MG63 (cell line): ENCODE results near the gene LELP1. TPM values are rescaled to one million over a fixed set of nuclear protein-coding genes. Genes with fewer than 3 reads are reported as not detected.
"Not testable (repeated sequence)": the region's sequence is repeated elsewhere in the genome, so short reads cannot be mapped to it uniquely, and the experiment has no call there.

Source experiments
- DNase-seq: peaks from one replicate; pipeline ENCODE4 v3.0.0-alpha.2; 2020
- H3K27me3 ChIP-seq: fragments of 250-450 bp; sonication (Bioruptor Pico); 2 replicates; pipeline ENCODE4 v1.5.1; 2020; ENCODE audit warnings: mild to moderate bottlenecking, moderate library complexity
- H3K36me3 ChIP-seq: fragments of 250-450 bp; sonication (Bioruptor Pico); 2 replicates; pipeline ENCODE4 v1.5.1; 2020; ENCODE audit warnings: mild to moderate bottlenecking, moderate library complexity
- H3K4me3 ChIP-seq: fragments of 250-450 bp; sonication (Bioruptor Pico); 2 replicates; pipeline ENCODE4 v1.5.1; 2020; ENCODE audit warnings: mild to moderate bottlenecking, moderate library complexity
- H3K9me3 ChIP-seq: fragments of 250-450 bp; sonication (Bioruptor Pico); 2 replicates; pipeline ENCODE4 v1.5.1; 2020; ENCODE audit warnings: mild to moderate bottlenecking, moderate library complexity
- total RNA-seq: library from RNA; depleted of rRNA; stranded (reverse); fragments of >200 nt; shearing (Covaris generic); gene quantifications from 2 replicates; pipeline ENCODE4 v1.2.3, GENCODE V29; 2014; ENCODE audit warnings: low replicate concordance

Gene LELP1
- total RNA-seq, 1 experiment from 2014 or later: not detected

DNA sequence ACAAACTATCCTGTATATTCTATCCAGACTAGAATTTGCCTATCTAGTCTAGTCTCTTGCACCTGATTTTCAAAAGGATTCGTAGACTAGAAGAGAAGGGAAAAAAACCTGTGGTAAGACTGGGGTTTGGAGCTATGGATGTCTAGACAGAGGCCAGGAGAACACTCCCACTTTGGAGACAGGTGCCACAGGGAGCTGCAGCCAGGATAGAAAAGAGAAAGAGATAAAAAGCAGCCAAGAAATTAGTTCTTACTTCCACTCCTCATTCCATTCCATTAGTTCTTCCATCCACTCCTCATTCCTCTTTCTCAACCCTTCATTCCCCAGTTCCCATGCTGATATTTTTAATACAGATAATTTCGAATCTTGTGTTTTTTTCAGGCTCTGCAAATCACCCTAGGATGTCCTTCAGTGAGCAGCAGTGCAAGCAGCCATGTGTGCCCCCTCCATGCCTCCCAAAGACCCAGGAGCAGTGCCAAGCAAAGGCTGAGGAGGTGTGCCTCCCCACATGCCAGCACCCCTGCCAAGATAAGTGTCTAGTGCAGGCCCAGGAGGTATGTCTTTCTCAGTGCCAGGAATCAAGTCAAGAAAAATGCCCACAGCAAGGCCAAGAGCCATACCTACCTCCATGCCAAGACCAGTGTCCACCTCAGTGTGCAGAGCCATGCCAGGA lies 14.7 kb downstream of the LELP1 start:
- DNase-seq: peak; percentile 25
- Histone ChIP-seq H3K36me3 (no peaks in the 10 kb centered on the region), H3K9me3 (no peaks in the 10 kb centered on the region), H3K27me3 (no peaks in the 10 kb centered on the region), H3K4me3 (no peak overlapping the region)

DNA sequence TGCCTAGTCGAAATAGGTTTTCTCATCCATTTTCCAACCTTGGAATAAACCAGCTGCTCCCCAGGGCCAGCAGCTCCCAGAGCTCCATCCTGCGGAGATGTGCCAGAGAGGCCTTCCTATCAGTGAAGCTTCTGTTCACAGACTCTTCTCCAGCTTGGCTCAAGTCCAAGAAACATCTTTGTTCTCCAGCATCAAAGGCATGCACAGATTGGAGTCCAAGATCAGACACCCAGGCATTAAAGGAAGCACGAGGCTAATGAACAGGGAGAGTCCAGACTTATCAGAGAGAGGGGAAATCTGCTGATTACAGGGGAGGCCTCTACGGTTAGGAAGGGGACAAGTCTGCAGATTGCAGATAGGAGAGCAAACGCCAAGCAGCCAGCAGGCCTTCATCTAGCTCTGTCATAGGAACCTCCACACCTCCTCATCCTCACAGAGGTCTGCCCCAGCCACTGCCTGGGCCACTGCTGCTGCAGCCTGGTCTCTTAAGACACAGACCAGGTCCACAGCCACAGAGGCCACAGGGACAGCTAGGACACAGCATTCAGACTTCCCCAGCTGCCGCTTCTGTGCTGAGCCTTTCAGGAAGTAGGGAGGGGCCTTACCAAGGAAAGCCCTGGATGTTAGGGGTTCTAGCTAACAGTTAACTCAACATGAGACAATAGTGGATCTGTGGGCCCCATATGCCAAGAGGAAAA lies 17.5 kb downstream of the LELP1 start:
- Histone ChIP-seq H3K9me3 (no peaks in the 10 kb centered on the region), H3K4me3 (no peak overlapping the region), H3K27me3 (no peaks in the 10 kb centered on the region), H3K36me3 (no peaks in the 10 kb centered on the region)
- DNase-seq: no peak

DNA sequence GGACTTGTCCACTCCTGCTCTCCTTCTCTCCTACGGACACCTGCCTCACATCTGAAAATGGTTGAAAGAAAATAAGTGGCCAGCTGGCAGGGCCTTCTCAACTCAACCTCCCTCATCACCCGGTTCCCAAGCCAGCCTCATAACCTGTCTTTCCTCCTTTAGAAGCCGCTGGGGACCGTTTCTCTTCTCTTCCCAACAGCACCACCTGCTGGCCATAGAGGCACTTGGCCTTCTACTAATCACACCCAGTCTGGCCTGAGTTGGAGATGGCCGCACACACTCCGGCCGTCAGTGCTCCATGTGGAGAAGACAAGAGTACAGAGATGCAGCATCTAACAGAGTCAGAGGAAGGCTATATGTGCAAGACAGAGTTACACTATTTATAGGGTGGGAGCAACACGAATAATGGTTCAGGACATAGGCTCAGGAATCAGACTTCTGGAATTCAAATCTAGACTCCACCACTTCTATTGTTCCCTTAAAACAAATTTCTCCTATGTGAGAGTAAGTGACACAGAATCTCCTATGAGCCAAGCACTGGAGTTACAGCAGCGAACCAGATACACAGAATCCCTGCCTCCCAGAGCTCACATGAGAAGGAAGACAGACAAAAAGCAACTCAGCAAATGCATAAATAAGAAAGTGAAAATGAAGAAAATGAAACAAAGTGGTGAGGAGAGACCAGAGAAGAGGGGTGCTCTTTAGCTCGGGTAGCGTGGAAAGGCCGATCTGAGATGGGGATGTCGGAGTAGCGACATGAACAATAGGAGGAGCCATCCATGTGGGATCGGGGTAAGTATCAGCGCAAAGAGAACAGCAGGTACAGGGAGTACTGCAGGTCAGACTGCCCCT lies 20.0 kb downstream of the LELP1 start:
- not testable (repeated sequence) for H3K36me3 ChIP-seq, H3K27me3 ChIP-seq, H3K4me3 ChIP-seq, H3K9me3 ChIP-seq
- DNase-seq: peak; percentile 56

GRCh38 chr1:153227810-153228209 lies 24.6 kb downstream of the LELP1 start:
- Histone ChIP-seq H3K4me3 (no peak overlapping the region), H3K36me3 (no peaks in the 10 kb centered on the region), H3K9me3 (no peaks in the 10 kb centered on the region), H3K27me3 (no peaks in the 10 kb centered on the region; the same call in none of the 2 replicates)
- DNase-seq: no peak

GRCh38 chr1:153228491-153228890 lies 25.3 kb downstream of the LELP1 start:
- H3K36me3 ChIP-seq: no peaks in the 10 kb centered on the region

GRCh38 chr1:153229076-153229829 lies 26.0 kb downstream of the LELP1 start:
- not testable (repeated sequence) for H3K27me3 ChIP-seq, H3K9me3 ChIP-seq, H3K4me3 ChIP-seq, H3K36me3 ChIP-seq
- peak; percentile 23 for DNase-seq

More at GRCh38 chr1:153228491-153228890, 25.3 kb downstream of the LELP1 start:
- no peak for DNase-seq
- Histone ChIP-seq H3K9me3 (no peaks in the 10 kb centered on the region), H3K27me3 (no peaks in the 10 kb centered on the region; the same call in none of the 2 replicates), H3K4me3 (no peak overlapping the region)

GRCh38 chr1:153231363-153231762 lies 28.1 kb downstream of the LELP1 start:
- no peak for DNase-seq
- no peaks in the 10 kb centered on the region for H3K36me3 ChIP-seq
- no peaks in the 10 kb centered on the region for H3K9me3 ChIP-seq
- H3K4me3 ChIP-seq: no peak overlapping the region
- peaks cover 5% of the 10 kb centered on the region for H3K27me3 ChIP-seq

- Histone ChIP-seq H3K4me3 (no peak overlapping the region), H3K27me3 (peaks cover 6% of the 10 kb centered on the region; the same call in 1 of the 2 replicates), H3K9me3 (no peaks in the 10 kb centered on the region), H3K36me3 (no peaks in the 10 kb centered on the region)
- no peak for DNase-seq
Measured at GRCh38 chr1:153231785-153232184, 28.6 kb downstream of the LELP1 start.

DNA sequence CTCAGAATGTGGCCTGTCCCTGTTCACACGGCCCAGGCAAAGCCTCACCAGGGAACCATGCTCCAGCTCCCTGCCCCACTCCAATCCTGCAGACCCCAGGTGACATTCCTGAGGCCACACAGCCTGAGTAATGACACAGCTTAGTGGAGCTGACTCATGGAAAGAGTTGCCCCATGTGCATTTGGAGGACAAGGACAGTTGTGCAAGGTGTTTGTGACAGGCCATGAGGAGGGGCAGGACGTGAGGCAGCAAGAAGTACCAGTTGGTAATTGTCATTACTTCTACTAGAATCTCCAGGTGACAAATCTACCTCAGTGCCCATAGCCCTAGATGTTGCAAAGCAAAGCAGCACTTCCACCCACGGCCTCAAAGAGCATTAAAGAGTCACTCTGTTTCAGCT lies 29.3 kb downstream of the LELP1 start:
- peaks cover 8% of the 10 kb centered on the region; the same call in 1 of the 2 replicates for H3K27me3 ChIP-seq
- no peak for DNase-seq
- no peaks in the 10 kb centered on the region for H3K9me3 ChIP-seq
- H3K36me3 ChIP-seq: no peaks in the 10 kb centered on the region
- no peak overlapping the region for H3K4me3 ChIP-seq

GRCh38 chr1:153233448-153233847 lies 30.2 kb downstream of the LELP1 start:
- Histone ChIP-seq H3K27me3 (peaks cover 8% of the 10 kb centered on the region; the same call in 1 of the 2 replicates), H3K4me3 (no peak overlapping the region), H3K36me3 (no peaks in the 10 kb centered on the region), H3K9me3 (no peaks in the 10 kb centered on the region)
- DNase-seq: no peak

DNA sequence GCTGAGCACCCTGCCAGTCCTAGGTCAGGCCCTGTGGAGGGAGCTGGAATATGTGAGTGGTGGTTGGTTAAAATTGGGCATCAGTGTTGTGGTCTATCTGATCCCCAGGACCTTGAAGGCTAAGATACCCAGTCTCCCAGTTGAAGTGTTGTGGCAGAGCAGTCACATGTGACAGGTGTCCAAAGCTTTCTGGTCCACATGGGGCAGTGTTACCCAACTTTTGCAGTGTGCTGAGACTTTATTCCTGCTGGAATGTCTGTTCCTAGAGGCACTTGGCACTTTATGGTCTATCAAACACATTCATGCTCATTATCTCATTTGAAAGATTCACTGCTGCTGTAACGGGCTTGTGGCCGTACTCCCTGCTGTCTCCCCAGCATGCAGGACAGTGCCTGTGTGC lies 35.3 kb downstream of the LELP1 start:
- no peak overlapping the region for H3K4me3 ChIP-seq
- peaks cover 8% of the 10 kb centered on the region; the same call in 1 of the 2 replicates for H3K27me3 ChIP-seq
- no peaks in the 10 kb centered on the region for H3K36me3 ChIP-seq
- DNase-seq: no peak
- no peaks in the 10 kb centered on the region for H3K9me3 ChIP-seq

GRCh38 chr1:153242160-153242559 lies 38.9 kb downstream of the LELP1 start:
- Histone ChIP-seq H3K4me3 (no peak overlapping the region), H3K9me3 (no peaks in the 10 kb centered on the region), H3K27me3 (no peaks in the 10 kb centered on the region; the same call in 1 of the 2 replicates), H3K36me3 (no peaks in the 10 kb centered on the region)
- DNase-seq: no peak

- no peak for DNase-seq
- Histone ChIP-seq H3K4me3 (no peak overlapping the region), H3K9me3 (no peaks in the 10 kb centered on the region), H3K27me3 (peaks cover 2% of the 10 kb centered on the region; the same call in 1 of the 2 replicates), H3K36me3 (no peaks in the 10 kb centered on the region)
Measured at GRCh38 chr1:153245466-153245865, 42.2 kb downstream of the LELP1 start.

GRCh38 chr1:153246018-153246417 lies 42.8 kb downstream of the LELP1 start:
- no peak for DNase-seq
- Histone ChIP-seq H3K9me3 (no peaks in the 10 kb centered on the region), H3K27me3 (peaks cover 2% of the 10 kb centered on the region; the same call in 1 of the 2 replicates), H3K4me3 (no peak overlapping the region), H3K36me3 (no peaks in the 10 kb centered on the region)

GRCh38 chr1:153246825-153247224 lies 43.6 kb downstream of the LELP1 start:
- no peak for DNase-seq
- Histone ChIP-seq H3K36me3 (no peaks in the 10 kb centered on the region), H3K27me3 (peaks cover 4% of the 10 kb centered on the region; the same call in 1 of the 2 replicates), H3K4me3 (no peak overlapping the region), H3K9me3 (no peaks in the 10 kb centered on the region)

DNA sequence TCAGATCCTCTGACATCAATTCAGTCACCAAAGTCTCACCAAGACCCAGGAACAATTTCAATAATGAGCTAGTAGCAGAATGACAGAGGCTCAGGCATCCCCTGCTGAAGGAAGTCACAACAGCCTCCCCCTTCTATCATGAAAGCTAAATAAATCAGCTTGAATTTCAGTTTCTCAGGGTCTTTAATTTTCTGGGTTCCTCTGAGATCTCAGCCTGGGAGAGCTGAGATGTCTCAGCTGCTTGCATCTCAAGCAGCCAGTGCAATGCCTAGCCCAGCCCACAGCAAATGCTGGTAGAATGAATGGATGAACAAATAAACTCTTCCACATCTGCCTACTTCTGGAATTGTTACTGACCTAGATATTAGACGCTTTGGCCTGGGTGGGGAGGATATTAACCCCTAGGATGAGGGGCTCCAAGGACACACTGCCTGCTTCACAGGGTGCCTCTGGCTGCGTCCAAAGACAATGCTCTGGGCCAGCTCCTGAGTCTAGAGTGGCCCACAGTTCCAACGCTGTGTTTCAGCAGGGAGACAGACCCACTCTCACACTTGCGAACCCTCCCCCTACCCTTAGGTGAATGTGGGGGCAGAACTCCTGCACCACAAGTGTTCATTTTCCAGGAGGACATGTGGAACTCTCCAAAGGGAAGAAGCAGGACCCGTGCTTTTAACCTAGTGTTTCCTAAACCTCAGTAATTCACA lies 45.1 kb downstream of the LELP1 start:
- Histone ChIP-seq H3K9me3 (no peaks in the 10 kb centered on the region), H3K27me3 (peaks cover 4% of the 10 kb centered on the region; the same call in 1 of the 2 replicates), H3K36me3 (no peaks in the 10 kb centered on the region), H3K4me3 (no peak overlapping the region)
- no peak for DNase-seq
